Breast epithelium (tissue), 4 donors: Measurements from ENCODE around the gene TPPP3. TPM values are rescaled to one million over a fixed set of nuclear protein-coding genes. Genes with fewer than 3 reads are reported as not detected.
A peak's percentile ranks its signal among the peaks of the same experiment; 100 is the strongest.

ENCODE experiments used
- DNase-seq, 2 donors: peaks; one replicate each; pipeline ENCODE4 v3.0.0-alpha.2; 2019; ENCODE audit warnings: low spot score in 2 of 2
- H3K27ac ChIP-seq, 2 donors: fragments of 200-600 bp; sonication (generic) in 1 of 2; one replicate each; pipeline ENCODE4 v1.5.1; 2016 to 2019; ENCODE audit warnings: mild to moderate bottlenecking in 1 of 2
- H3K27me3 ChIP-seq, 2 donors: fragments of 200-600 bp; sonication (generic) in 1 of 2; one replicate each; pipeline versions ENCODE4 v1.5.1 to v1.6.0; 2017 to 2019; ENCODE audit warnings: control low read depth in 1 of 2, mild to moderate bottlenecking in 1 of 2
- H3K36me3 ChIP-seq: fragments of 200-600 bp; one replicate; pipeline ENCODE4 v1.5.1; 2019
- H3K4me1 ChIP-seq, 2 donors: fragments of 200-600 bp; sonication (generic); one replicate each; pipeline ENCODE4 v1.5.1; 2016 to 2019; ENCODE audit warnings: control low read depth in 1 of 2
- H3K4me3 ChIP-seq, 3 donors: fragments of 200-600 bp; sonication (generic); 1 replicate in 2 of 3; 2 replicates in 1 of 3; pipeline ENCODE4 v1.5.1; 2016 to 2019; ENCODE audit warnings: mild to moderate bottlenecking in 3 of 3, moderate library complexity in 2 of 3
- H3K9me3 ChIP-seq, 2 donors: fragments of 200-600 bp; sonication (generic) in 1 of 2; one replicate each; pipeline ENCODE4 v1.5.1; 2016 to 2019; ENCODE audit warnings: control low read depth in 1 of 2
- POLR2A ChIP-seq: fragments of 450-650 bp; IDR thresholded peaks from one replicate; pipeline ENCODE4 v1.6.1; 2016; ENCODE audit warnings: antibody characterized with exemption, mild to moderate bottlenecking, moderate library complexity
- POLR2AphosphoS5 ChIP-seq, 3 donors: sonication (generic); formaldehyde crosslinking; IDR thresholded peaks; one replicate each; pipeline ENCODE4 v1.6.1; 2017; ENCODE audit warnings: antibody characterized with exemption in 3 of 3
- intact Hi-C: fragments of 100-400 bp; cut with DNase I; formaldehyde crosslinking; loops from one replicate; pipeline ENCODE4 v1.15.1; 2023; ENCODE audit warnings: low total_unique reads
- total RNA-seq, 3 donors: library from RNA; depleted of rRNA; stranded (reverse); fragments of >200 nt; gene quantifications; one replicate each; pipeline ENCODE4 v1.1.0, GENCODE V29; 2016
- TF ChIP-seq, protein P1 (sequence below), 3 donors: fragments of 450-650 bp; IDR thresholded peaks; one replicate each; pipeline ENCODE4 v1.5.1; 2016 to 2017; ENCODE audit warnings: antibody characterized with exemption in 3 of 3, mild to moderate bottlenecking in 3 of 3, moderate library complexity in 3 of 3

Gene TPPP3
- total RNA-seq, 3 donors from 2014 or later, result 1.3 to 6.9 (median 3.6) TPM

DNA sequence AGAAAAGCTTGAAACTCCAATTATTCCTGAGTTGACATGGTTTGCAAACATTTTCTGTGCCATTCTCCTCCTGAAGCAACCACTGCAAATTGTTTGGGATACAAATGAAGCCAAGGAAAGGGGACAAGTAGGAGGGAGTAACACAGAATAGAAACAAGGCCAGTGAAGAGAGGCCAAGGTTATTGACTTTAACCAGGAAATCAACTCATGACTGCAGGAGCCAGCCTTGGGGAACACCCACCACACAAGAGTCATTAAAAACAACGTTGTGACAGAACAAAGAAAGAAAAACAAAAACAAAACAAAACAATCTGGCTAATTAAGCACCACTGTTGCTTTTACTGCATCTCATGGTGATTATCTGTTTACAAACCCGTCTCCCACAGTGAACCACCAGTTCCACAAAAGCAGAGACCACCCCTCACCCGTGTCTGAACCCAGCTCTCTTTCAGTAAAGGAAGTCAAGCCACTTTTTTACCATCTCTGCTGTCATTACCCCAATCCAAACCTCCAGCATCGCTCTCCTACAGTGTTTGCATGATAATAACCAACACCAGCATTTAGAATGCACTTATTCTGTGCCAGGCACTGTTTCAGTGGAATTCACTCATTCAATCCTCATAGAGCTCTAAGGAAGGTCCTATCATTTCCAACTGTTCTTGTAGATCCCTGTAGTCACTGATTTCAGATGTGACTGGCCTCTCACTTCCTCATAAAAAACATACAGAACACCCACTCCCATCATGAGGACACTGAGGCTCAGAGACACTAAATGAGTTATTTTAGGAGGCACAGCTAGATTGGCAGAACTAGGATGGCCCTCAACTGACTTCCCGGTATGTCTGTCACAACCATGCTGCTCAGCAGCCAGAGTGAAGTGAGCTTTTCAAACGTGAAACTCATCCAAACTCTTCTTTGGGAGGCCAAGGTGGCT is 20.9 kb upstream of the TPPP3 start:
- H3K27me3 ChIP-seq, result no peaks in the 10 kb centered on the region
- no peaks in the 10 kb centered on the region for H3K4me1 ChIP-seq
- H3K4me3 ChIP-seq, result no peak overlapping the region
- intact Hi-C loops, result loop anchor here (10.0 kb wide), 1 partner anchor 239 kb away; the partner anchor contains the start of gene NOL3
- no peaks in the 10 kb centered on the region for H3K36me3 ChIP-seq
- H3K9me3 ChIP-seq, result no peaks in the 10 kb centered on the region
- TF ChIP-seq POLR2A, result no peak
- TF ChIP-seq, protein P1, sequence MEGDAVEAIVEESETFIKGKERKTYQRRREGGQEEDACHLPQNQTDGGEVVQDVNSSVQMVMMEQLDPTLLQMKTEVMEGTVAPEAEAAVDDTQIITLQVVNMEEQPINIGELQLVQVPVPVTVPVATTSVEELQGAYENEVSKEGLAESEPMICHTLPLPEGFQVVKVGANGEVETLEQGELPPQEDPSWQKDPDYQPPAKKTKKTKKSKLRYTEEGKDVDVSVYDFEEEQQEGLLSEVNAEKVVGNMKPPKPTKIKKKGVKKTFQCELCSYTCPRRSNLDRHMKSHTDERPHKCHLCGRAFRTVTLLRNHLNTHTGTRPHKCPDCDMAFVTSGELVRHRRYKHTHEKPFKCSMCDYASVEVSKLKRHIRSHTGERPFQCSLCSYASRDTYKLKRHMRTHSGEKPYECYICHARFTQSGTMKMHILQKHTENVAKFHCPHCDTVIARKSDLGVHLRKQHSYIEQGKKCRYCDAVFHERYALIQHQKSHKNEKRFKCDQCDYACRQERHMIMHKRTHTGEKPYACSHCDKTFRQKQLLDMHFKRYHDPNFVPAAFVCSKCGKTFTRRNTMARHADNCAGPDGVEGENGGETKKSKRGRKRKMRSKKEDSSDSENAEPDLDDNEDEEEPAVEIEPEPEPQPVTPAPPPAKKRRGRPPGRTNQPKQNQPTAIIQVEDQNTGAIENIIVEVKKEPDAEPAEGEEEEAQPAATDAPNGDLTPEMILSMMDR (IDR thresholded peaks at IDR 0.05), result no peak
- no peak for TF ChIP-seq POLR2AphosphoS5 (IDR thresholded peaks at IDR 0.05)
- peak overlapping the region; percentile 44 to 73 for H3K27ac ChIP-seq
- DNase-seq, result no peak

DNA sequence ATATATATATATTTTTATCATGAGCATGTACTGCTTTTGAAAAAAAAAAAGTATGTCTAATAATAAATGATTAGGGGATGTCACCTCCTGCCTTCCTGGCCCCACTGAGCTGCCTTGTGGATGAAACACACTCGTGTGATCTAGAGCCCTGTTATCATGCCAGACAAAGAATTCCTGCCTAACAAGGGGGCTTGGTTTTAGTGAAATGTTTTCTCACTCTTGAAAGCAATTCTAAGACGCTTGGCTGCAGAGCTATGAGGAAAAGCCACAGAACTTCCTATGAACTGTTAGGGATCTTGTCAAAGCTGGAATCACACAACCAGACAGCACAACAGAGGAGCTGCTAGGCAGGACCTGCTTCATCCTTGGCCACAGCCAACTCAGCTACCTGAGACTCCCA is 19.0 kb upstream of the TPPP3 start:
- DNase-seq, result no peak
- no peaks in the 10 kb centered on the region for H3K36me3 ChIP-seq
- TF ChIP-seq POLR2A (no peak), POLR2AphosphoS5 (IDR thresholded peaks at IDR 0.05) (no peak)
- TF ChIP-seq, protein P1 (IDR thresholded peaks at IDR 0.05), result no peak
- no peaks in the 10 kb centered on the region for H3K4me1 ChIP-seq
- no peaks in the 10 kb centered on the region for H3K9me3 ChIP-seq
- H3K27ac ChIP-seq, result peak overlapping the region in 1 of 2 donors; percentile 6
- intact Hi-C loops, result loop anchor here (10.0 kb wide), 1 partner anchor 237 kb away; the partner anchor contains the start of gene NOL3
- no peak overlapping the region for H3K4me3 ChIP-seq
- H3K27me3 ChIP-seq, result no peaks in the 10 kb centered on the region

DNA sequence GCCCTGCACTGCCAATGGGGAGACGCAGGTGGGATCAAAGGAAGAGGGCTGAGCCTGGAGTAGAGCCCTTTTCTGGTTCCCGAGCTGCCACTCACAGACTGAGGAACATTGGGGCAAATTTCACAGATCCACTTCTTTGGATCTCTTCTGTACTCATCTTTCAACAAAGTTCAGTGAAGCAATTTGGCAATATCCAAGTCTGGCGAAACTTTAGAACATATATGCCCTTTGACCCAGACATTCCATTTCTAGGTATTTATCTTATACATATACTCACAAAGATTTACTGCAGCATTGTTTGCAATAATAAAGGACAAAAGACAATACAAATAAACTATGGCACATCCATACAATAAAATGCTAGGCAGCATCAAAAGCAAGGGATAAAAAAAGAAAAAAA is 18.0 kb upstream of the TPPP3 start:
- Histone ChIP-seq H3K4me3 (no peak overlapping the region), H3K36me3 (no peaks in the 10 kb centered on the region), H3K27ac (no peak overlapping the region), H3K9me3 (no peaks in the 10 kb centered on the region), H3K27me3 (no peaks in the 10 kb centered on the region), H3K4me1 (no peaks in the 10 kb centered on the region)
- intact Hi-C loops, result loop anchor here (10.0 kb wide), 1 partner anchor 237 kb away; the partner anchor contains the start of gene NOL3
- TF ChIP-seq, protein P1 (IDR thresholded peaks at IDR 0.05), result no peak
- DNase-seq, result no peak

DNA sequence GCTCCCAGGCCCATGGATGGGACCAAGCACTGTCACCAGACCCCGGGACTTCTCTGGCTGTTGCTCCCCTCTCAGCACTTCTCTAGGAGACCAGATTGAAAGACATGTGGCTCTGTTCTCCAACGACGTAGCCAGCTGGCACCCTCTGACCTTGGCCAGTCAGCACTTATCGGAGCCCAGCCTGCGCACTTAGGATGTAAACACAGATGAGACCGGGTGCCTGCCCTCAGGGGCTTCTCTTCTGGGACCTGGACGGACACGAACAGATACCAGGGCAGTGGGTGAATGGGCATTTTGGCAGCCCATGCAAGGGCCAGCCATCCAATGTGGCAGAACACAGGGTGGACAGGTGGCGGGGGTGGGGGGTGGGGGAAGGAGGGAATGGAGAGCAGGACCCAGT is 16.3 kb upstream of the TPPP3 start:
- no peak for DNase-seq
- no peak for TF ChIP-seq POLR2AphosphoS5 (IDR thresholded peaks at IDR 0.05)
- no peak for TF ChIP-seq POLR2A
- TF ChIP-seq, protein P1 (IDR thresholded peaks at IDR 0.05), result no peak
- intact Hi-C loops, result loop anchor here (1.0 to 10.0 kb wide), 2 partner anchors 24 to 235 kb away; partner anchors contain the start of gene NOL3
- Histone ChIP-seq H3K36me3 (no peaks in the 10 kb centered on the region), H3K27me3 (no peaks in the 10 kb centered on the region), H3K9me3 (no peaks in the 10 kb centered on the region), H3K27ac (no peak overlapping the region), H3K4me3 (no peak overlapping the region), H3K4me1 (peaks cover 0 to 10% of the 10 kb centered on the region in 2 donors)

DNA sequence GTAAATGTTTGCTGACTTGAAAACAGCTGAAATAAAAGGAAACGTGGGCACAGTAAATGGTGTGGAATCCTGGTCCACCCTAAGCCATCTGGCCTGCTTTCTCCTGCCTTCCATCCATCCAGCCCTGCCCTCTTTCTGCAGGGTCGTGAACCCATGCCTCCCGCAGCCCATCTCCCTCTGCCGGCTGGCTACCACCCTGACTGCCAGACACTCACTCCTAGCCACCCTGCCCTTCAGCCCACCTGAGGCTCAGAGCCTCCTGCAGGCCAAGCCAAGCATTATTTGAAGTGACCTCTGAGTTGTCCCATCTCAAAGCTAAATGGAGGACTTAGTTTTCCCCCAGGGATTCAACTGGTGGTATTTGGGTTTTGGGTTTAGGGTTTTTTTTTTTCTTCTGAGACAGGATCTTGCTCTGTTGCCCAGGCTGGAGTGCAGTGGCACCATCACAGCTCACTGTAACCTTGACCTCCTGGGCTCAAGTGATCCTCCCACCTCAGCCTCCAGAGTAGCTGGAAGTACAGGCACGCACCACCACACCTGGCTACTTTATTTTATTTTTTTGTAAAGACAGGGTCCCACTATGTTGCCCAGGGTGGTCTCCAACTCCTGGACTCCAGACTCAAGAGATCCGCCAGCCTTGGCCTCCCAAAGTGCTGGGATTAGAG is 14.6 kb upstream of the TPPP3 start:
- Histone ChIP-seq H3K27ac (peak overlapping the region; percentile 98), H3K4me1 (peaks cover 7 to 19% of the 10 kb centered on the region in 2 donors), H3K9me3 (no peaks in the 10 kb centered on the region), H3K27me3 (no peaks in the 10 kb centered on the region), H3K4me3 (no peak overlapping the region), H3K36me3 (no peaks in the 10 kb centered on the region)
- intact Hi-C loops, result no loop called here
- TF ChIP-seq POLR2AphosphoS5 (IDR thresholded peaks at IDR 0.05), result no peak
- TF ChIP-seq, protein P1 (IDR thresholded peaks at IDR 0.05), result no peak
- no peak for TF ChIP-seq POLR2A
- DNase-seq, result no peak
